Breast epithelium (tissue), 3 donors: ENCODE results near the gene CAMK2A.

ENCODE experiments used
- POLR2A ChIP-seq: fragments of 450-650 bp; IDR thresholded peaks from one replicate; pipeline ENCODE4 v1.6.1; 2016; ENCODE audit warnings: antibody characterized with exemption, mild to moderate bottlenecking, moderate library complexity
- POLR2AphosphoS5 ChIP-seq, 3 donors: sonication (generic); formaldehyde crosslinking; IDR thresholded peaks; one replicate each; pipeline ENCODE4 v1.6.1; 2017; ENCODE audit warnings: antibody characterized with exemption in 3 of 3
- TF ChIP-seq, protein P1 (sequence below), 3 donors: fragments of 450-650 bp; IDR thresholded peaks; one replicate each; pipeline ENCODE4 v1.5.1; 2016 to 2017; ENCODE audit warnings: antibody characterized with exemption in 3 of 3, mild to moderate bottlenecking in 3 of 3, moderate library complexity in 3 of 3

DNA sequence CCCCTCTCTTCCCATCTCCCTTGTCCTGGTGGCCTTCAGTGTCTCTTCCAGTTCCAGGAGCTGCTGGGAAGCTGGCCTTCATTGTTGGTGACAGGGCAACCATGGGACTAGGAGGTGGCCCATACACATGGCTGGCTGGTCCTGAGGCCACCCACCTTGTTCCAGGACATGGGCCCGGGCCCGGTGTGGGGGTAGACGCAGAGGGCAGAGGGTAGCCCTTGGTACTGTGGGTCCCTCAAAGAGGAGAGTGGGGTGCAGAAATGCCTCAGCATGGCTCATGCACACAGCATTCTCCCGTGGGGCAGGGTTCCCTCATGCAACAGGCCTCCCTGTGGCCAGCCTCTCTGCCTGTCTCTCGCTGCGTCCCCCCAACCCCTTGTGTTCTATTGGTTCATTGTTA lies 78.9 kb downstream of the CAMK2A start:
- TF ChIP-seq, protein P1, sequence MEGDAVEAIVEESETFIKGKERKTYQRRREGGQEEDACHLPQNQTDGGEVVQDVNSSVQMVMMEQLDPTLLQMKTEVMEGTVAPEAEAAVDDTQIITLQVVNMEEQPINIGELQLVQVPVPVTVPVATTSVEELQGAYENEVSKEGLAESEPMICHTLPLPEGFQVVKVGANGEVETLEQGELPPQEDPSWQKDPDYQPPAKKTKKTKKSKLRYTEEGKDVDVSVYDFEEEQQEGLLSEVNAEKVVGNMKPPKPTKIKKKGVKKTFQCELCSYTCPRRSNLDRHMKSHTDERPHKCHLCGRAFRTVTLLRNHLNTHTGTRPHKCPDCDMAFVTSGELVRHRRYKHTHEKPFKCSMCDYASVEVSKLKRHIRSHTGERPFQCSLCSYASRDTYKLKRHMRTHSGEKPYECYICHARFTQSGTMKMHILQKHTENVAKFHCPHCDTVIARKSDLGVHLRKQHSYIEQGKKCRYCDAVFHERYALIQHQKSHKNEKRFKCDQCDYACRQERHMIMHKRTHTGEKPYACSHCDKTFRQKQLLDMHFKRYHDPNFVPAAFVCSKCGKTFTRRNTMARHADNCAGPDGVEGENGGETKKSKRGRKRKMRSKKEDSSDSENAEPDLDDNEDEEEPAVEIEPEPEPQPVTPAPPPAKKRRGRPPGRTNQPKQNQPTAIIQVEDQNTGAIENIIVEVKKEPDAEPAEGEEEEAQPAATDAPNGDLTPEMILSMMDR (IDR thresholded peaks at IDR 0.05), result no peak
- TF ChIP-seq POLR2A (no peak), POLR2AphosphoS5 (IDR thresholded peaks at IDR 0.05) (no peak)
